ENCODE measurements around the gene WBP2NL.

WBP2NL gene

DNA sequence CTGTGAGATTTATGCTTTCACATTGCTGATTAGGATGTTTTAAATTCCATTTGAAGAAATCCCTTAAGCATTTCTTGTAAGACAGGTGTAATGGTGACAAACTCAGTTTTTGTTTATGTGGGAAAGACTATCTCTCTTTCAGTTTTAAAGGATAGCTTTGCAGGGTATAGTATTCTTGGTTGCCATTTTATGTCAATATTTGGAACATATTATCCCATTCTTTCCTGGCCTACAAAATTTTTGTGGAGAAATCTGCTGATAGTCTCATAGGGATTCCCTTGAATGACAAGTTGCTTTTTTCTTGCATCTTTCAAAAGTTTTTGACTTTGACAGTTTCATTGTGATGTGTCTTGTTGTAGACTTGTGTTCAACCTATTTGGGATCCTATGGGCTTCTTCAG, 43.2 kb downstream of the WBP2NL start:
- H3K4me3 ChIP-seq (ENCODE audit: low read depth, low read length) = no peak overlapping the region
- DNase-seq (ENCODE audit: low read depth, low spot score) = no peak
- TF ChIP-seq, protein P1, sequence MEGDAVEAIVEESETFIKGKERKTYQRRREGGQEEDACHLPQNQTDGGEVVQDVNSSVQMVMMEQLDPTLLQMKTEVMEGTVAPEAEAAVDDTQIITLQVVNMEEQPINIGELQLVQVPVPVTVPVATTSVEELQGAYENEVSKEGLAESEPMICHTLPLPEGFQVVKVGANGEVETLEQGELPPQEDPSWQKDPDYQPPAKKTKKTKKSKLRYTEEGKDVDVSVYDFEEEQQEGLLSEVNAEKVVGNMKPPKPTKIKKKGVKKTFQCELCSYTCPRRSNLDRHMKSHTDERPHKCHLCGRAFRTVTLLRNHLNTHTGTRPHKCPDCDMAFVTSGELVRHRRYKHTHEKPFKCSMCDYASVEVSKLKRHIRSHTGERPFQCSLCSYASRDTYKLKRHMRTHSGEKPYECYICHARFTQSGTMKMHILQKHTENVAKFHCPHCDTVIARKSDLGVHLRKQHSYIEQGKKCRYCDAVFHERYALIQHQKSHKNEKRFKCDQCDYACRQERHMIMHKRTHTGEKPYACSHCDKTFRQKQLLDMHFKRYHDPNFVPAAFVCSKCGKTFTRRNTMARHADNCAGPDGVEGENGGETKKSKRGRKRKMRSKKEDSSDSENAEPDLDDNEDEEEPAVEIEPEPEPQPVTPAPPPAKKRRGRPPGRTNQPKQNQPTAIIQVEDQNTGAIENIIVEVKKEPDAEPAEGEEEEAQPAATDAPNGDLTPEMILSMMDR (IDR thresholded peaks at IDR 0.05; ENCODE audit: low read depth, low read length) = no peak
- in situ Hi-C loops (cut with HindIII; ENCODE audit: low sequenced_read_pairs) = no loop called here

DNA sequence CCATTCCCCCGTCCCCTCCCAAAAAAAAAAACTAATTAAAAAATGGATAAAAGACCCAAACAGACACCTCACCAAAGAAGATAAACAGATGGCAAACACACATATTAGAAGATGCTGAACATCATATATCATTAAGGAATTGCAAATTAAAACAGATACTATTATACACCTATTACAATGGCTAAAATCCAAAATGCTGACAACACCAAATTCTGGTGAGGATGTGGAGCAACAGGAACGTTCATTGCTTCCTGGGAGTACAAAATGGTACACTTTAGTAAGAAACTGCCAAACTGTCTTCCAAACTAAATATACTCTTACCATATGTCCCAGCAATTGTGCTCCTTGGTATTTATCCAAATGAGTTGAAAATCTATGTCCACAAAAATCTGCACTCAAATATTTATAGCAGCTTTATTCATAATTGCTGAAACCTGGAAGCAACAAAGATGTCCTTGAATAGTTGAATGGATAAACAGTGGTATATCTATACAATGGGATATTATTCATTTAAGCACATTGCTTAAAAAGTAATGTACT, 52.1 kb downstream of the WBP2NL start:
- DNase-seq (ENCODE audit: low read depth, low spot score) = no peak
- no peak overlapping the region for H3K4me3 ChIP-seq (ENCODE audit: low read depth, low read length)
- TF ChIP-seq, protein P1 (IDR thresholded peaks at IDR 0.05; ENCODE audit: low read depth, low read length) = no peak
- in situ Hi-C loops (cut with HindIII; ENCODE audit: low sequenced_read_pairs) = no loop called here

GRCh38 chr22:42052765-42053164, 54.2 kb downstream of the WBP2NL start:
- DNase-seq (ENCODE audit: low read depth, low spot score) = no peak
- in situ Hi-C loops (cut with HindIII; ENCODE audit: low sequenced_read_pairs) = no loop called here
- no peak overlapping the region for H3K4me3 ChIP-seq (ENCODE audit: low read depth, low read length)
- TF ChIP-seq, protein P1 (IDR thresholded peaks at IDR 0.05; ENCODE audit: low read depth, low read length) = no peak

- in situ Hi-C loops (cut with HindIII; ENCODE audit: low sequenced_read_pairs) = no loop called here
- TF ChIP-seq, protein P1 (IDR thresholded peaks at IDR 0.05; ENCODE audit: low read depth, low read length) = no peak
- no peak overlapping the region for H3K4me3 ChIP-seq (ENCODE audit: low read depth, low read length)
- DNase-seq (ENCODE audit: low read depth, low spot score) = no peak
Measured at GRCh38 chr22:42056757-42057511, 58.3 kb downstream of the WBP2NL start.

GRCh38 chr22:42060489-42060888, 61.9 kb downstream of the WBP2NL start:
- TF ChIP-seq, protein P1 (IDR thresholded peaks at IDR 0.05; ENCODE audit: low read depth, low read length) = no peak
- no peak for DNase-seq (ENCODE audit: low read depth, low spot score)
- in situ Hi-C loops (cut with HindIII; ENCODE audit: low sequenced_read_pairs) = no loop called here
- H3K4me3 ChIP-seq (ENCODE audit: low read depth, low read length) = no peak overlapping the region

- DNase-seq (ENCODE audit: low read depth, low spot score) = no peak
- in situ Hi-C loops (cut with HindIII; ENCODE audit: low sequenced_read_pairs) = no loop called here
Measured at GRCh38 chr22:42061041-42061440, 62.5 kb downstream of the WBP2NL start.

More at GRCh38 chr22:42061041-42061440, 62.5 kb downstream of the WBP2NL start:
- H3K4me3 ChIP-seq (ENCODE audit: low read depth, low read length) = no peak overlapping the region
- TF ChIP-seq, protein P1 (IDR thresholded peaks at IDR 0.05; ENCODE audit: low read depth, low read length) = no peak

All from astrocyte of the spinal cord (primary cell).